Measurements from ENCODE around the gene FAM107A. TPM values are rescaled to one million over a fixed set of nuclear protein-coding genes. Genes with fewer than 3 reads are reported as not detected.

FAM107A gene
- total RNA-seq, 2 experiments from 2014 or later = not detected

DNA sequence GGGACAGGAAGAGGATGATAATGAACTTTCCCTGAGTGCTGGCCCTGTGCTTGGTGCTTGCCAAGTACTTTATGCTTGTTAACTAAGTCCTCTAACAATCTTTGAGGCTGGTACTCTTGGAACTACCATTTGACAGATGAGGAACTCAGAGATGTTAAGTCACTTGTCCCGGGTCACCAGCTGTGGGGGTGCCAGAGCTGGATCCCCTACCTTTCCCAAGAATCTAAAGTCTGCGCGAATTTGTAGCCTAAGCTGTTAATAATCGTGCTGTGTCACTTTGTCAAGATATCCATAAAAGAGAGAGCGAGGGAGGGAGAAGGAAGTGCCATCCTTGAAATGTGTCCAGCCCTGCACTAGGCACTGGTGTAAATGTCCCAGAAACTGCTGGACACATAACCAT is 21.2 kb downstream of the FAM107A start:
- H3K27me3 Mint-ChIP-seq = peaks cover 25% of the 10 kb centered on the region
- no peaks in the 10 kb centered on the region for H3K4me1 Mint-ChIP-seq (ENCODE audit: low read depth)
- ChIA-PET CTCF (interaction anchor here (2.0 kb wide), 1 partner anchor 13 kb away, joined by 7 read pairs; no protein-coding TSS in a partner anchor), POLR2A (no interaction called here)
- intact Hi-C loops (cut with DNase I, micrococcal nuclease) = no loop called here
- DNase-seq (no peak), ATAC-seq (ENCODE audit: poor library complexity) (no peak)
- H3K27ac ChIP-seq (ENCODE audit: low read depth in 1 of 2, low read length in 2 of 2) = no peak overlapping the region
- peaks cover 0 to 4% of the 10 kb centered on the region in 2 experiments for H3K9me3 ChIP-seq (ENCODE audit: control insufficient read depth in 1 of 2, insufficient read depth in 1 of 2, low read length in 2 of 2)
- H3K4me1 ChIP-seq (ENCODE audit: insufficient read depth, low read length) = no peaks in the 10 kb centered on the region
- no peaks in the 10 kb centered on the region for H3K36me3 Mint-ChIP-seq (ENCODE audit: low read depth)
- TF ChIP-seq, protein P1, sequence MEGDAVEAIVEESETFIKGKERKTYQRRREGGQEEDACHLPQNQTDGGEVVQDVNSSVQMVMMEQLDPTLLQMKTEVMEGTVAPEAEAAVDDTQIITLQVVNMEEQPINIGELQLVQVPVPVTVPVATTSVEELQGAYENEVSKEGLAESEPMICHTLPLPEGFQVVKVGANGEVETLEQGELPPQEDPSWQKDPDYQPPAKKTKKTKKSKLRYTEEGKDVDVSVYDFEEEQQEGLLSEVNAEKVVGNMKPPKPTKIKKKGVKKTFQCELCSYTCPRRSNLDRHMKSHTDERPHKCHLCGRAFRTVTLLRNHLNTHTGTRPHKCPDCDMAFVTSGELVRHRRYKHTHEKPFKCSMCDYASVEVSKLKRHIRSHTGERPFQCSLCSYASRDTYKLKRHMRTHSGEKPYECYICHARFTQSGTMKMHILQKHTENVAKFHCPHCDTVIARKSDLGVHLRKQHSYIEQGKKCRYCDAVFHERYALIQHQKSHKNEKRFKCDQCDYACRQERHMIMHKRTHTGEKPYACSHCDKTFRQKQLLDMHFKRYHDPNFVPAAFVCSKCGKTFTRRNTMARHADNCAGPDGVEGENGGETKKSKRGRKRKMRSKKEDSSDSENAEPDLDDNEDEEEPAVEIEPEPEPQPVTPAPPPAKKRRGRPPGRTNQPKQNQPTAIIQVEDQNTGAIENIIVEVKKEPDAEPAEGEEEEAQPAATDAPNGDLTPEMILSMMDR (IDR thresholded peaks at IDR 0.05) = no peak
- H3K4me3 Mint-ChIP-seq = no peak overlapping the region
- H3K27me3 ChIP-seq (ENCODE audit: control insufficient read depth in 1 of 2, insufficient read depth in 2 of 2, low read length in 2 of 2) = peaks cover 0 to 7% of the 10 kb centered on the region in 2 experiments
- no peak overlapping the region for H3K4me3 ChIP-seq (ENCODE audit: low read length)
- no peaks in the 10 kb centered on the region for H3K36me3 ChIP-seq (ENCODE audit: insufficient read depth, low read length)
- H3K9me3 Mint-ChIP-seq = no peaks in the 10 kb centered on the region
- H3K27ac Mint-ChIP-seq = no peak overlapping the region

DNA sequence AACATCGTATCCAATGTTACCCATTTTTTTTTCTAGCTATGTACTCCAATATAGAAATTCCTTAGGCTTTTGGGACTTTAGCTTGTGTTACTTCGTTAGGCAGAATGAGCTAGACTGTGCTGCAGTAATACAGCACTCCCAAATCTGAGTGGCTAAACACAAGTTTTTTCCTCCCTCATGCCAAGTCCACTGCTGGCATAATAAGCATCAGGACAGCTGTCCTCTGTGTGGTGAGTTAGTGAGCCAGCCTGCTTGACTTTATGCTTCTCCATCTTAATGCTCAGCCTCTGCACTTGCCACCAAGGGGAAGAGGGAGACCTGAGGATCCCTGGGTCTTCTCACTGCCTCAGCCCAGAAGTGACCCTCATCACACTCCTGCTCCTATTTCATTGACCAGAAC is 22.0 kb downstream of the FAM107A start:
- no peak for ATAC-seq (ENCODE audit: poor library complexity)
- H3K36me3 ChIP-seq (ENCODE audit: insufficient read depth, low read length) = no peaks in the 10 kb centered on the region
- H3K9me3 ChIP-seq (ENCODE audit: control insufficient read depth in 1 of 2, insufficient read depth in 1 of 2, low read length in 2 of 2) = peaks cover 0 to 4% of the 10 kb centered on the region in 2 experiments
- no peak overlapping the region for H3K4me3 ChIP-seq (ENCODE audit: low read length)
- no peak overlapping the region for H3K27ac Mint-ChIP-seq
- TF ChIP-seq, protein P1 (IDR thresholded peaks at IDR 0.05) = no peak
- H3K27me3 Mint-ChIP-seq = peaks cover 25% of the 10 kb centered on the region
- H3K36me3 Mint-ChIP-seq (ENCODE audit: low read depth) = no peaks in the 10 kb centered on the region
- ChIA-PET CTCF (no interaction called here), POLR2A (no interaction called here)
- no peak overlapping the region for H3K27ac ChIP-seq (ENCODE audit: low read depth in 1 of 2, low read length in 2 of 2)
- no peaks in the 10 kb centered on the region for H3K4me1 ChIP-seq (ENCODE audit: insufficient read depth, low read length)
- no peak for DNase-seq
- H3K4me1 Mint-ChIP-seq (ENCODE audit: low read depth) = no peaks in the 10 kb centered on the region
- no peak overlapping the region for H3K4me3 Mint-ChIP-seq
- no peaks in the 10 kb centered on the region for H3K9me3 Mint-ChIP-seq
- H3K27me3 ChIP-seq (ENCODE audit: control insufficient read depth in 1 of 2, insufficient read depth in 2 of 2, low read length in 2 of 2) = peaks cover 0 to 7% of the 10 kb centered on the region in 2 experiments
- intact Hi-C loops (cut with DNase I, micrococcal nuclease) = no loop called here

GRCh38 chr3:58553003-58553402 is 24.2 kb downstream of the FAM107A start:
- intact Hi-C loops (cut with DNase I, micrococcal nuclease) = no loop called here
- no peaks in the 10 kb centered on the region for H3K36me3 Mint-ChIP-seq (ENCODE audit: low read depth)
- H3K27me3 Mint-ChIP-seq = peaks cover 25% of the 10 kb centered on the region
- TF ChIP-seq, protein P1 (IDR thresholded peaks at IDR 0.05) = no peak
- no peak overlapping the region for H3K4me3 ChIP-seq (ENCODE audit: low read length)
- no peaks in the 10 kb centered on the region for H3K4me1 Mint-ChIP-seq (ENCODE audit: low read depth)
- no peak overlapping the region for H3K27ac Mint-ChIP-seq
- ATAC-seq (ENCODE audit: poor library complexity) (no peak), DNase-seq (no peak)
- no peaks in the 10 kb centered on the region for H3K36me3 ChIP-seq (ENCODE audit: insufficient read depth, low read length)
- ChIA-PET POLR2A (no interaction called here), CTCF (no interaction called here)
- peaks cover 0 to 4% of the 10 kb centered on the region in 2 experiments for H3K9me3 ChIP-seq (ENCODE audit: control insufficient read depth in 1 of 2, insufficient read depth in 1 of 2, low read length in 2 of 2)
- no peak overlapping the region for H3K27ac ChIP-seq (ENCODE audit: low read depth in 1 of 2, low read length in 2 of 2)
- no peak overlapping the region for H3K4me3 Mint-ChIP-seq
- H3K9me3 Mint-ChIP-seq = no peaks in the 10 kb centered on the region
- peaks cover 0 to 7% of the 10 kb centered on the region in 2 experiments for H3K27me3 ChIP-seq (ENCODE audit: control insufficient read depth in 1 of 2, insufficient read depth in 2 of 2, low read length in 2 of 2)
- H3K4me1 ChIP-seq (ENCODE audit: insufficient read depth, low read length) = no peaks in the 10 kb centered on the region
